Smooth muscle cell (in vitro differentiated cells): ENCODE data around the gene KDM6A. TPM values are rescaled to one million over a fixed set of nuclear protein-coding genes. Genes with fewer than 3 reads are reported as not detected.
"Not testable (repeated sequence)": the region's sequence is repeated elsewhere in the genome, so short reads cannot be mapped to it uniquely, and the experiment has no call there.

Source experiments
- DNase-seq: peaks from one replicate; lab custom pipeline; 2025; ENCODE audit not compliant: unreplicated experiment; lab: John Stamatoyannopoulos, UW
- H2AFZ ChIP-seq: fragments of 200-600 bp; sonication (generic); 2 replicates; pipeline ENCODE4 v1.6.0; 2016; ENCODE audit warnings: antibody characterized with exemption, low read depth, mild to moderate bottlenecking
- H3F3A ChIP-seq: fragments of 200-600 bp; sonication (generic); 2 replicates; pipeline ENCODE4 v1.6.0; 2017; ENCODE audit warnings: antibody characterized with exemption, low read depth
- H3K27ac ChIP-seq: fragments of 200-600 bp; sonication (generic); 2 replicates; pipeline ENCODE4 v1.5.1; 2016; ENCODE audit warnings: low read depth, mild to moderate bottlenecking
- H3K27me3 ChIP-seq: fragments of 200-600 bp; sonication (generic); 2 replicates; pipeline ENCODE4 v1.6.1; 2016; ENCODE audit warnings: low read depth, mild to moderate bottlenecking
- H3K36me3 ChIP-seq: fragments of 200-600 bp; sonication (generic); 2 replicates; pipeline ENCODE4 v1.5.1; 2016; ENCODE audit warnings: low read depth
- H3K4me1 ChIP-seq: fragments of 200-600 bp; sonication (generic); 2 replicates; pipeline ENCODE4 v1.5.1; 2016; ENCODE audit warnings: low read depth
- H3K4me2 ChIP-seq: fragments of 200-600 bp; sonication (generic); 2 replicates; pipeline ENCODE4 v1.6.0; 2016; ENCODE audit warnings: mild to moderate bottlenecking
- H3K4me3 ChIP-seq: fragments of 200-600 bp; sonication (generic); 2 replicates; pipeline ENCODE4 v1.5.1; 2016; ENCODE audit warnings: mild to moderate bottlenecking
- H3K79me2 ChIP-seq: fragments of 200-600 bp; sonication (generic); 2 replicates; pipeline ENCODE4 v1.6.0; 2016; ENCODE audit warnings: low read depth, mild to moderate bottlenecking
- H3K9ac ChIP-seq: fragments of 200-600 bp; sonication (generic); 2 replicates; pipeline ENCODE4 v1.6.0; 2016; ENCODE audit warnings: low read depth
- H3K9me3 ChIP-seq: fragments of 200-600 bp; sonication (generic); replicated peaks from 2 replicates; pipeline ENCODE4 v1.5.1; 2016; ENCODE audit warnings: low read depth
- H4K20me1 ChIP-seq: fragments of 200-600 bp; sonication (generic); 2 replicates; pipeline ENCODE4 v1.6.0; 2016; ENCODE audit warnings: low read depth
- CTCF ChIP-seq: fragments of 200-600 bp; sonication (generic); IDR thresholded peaks from 2 replicates; pipeline ENCODE4 v1.5.1; 2017; ENCODE audit warnings: borderline replicate concordance, mild to moderate bottlenecking, antibody characterized with exemption; ENCODE audit not compliant: insufficient read depth, poor library complexity, severe bottlenecking
- WGBS: methylation state at CpG from one replicate; pipeline ENCODE4 v1.1.7; 2016; ENCODE audit warnings: low lambda C conversion rate; 5-methylcytosine and 5-hydroxymethylcytosine counted together
- polyA plus RNA-seq: library from polyadenylated mRNA; unstranded; fragments of >200 nt; fragmentation: Nextera tagmentation; extraction: Ambion mirVana; gene quantifications from 2 replicates; pipeline ENCODE4 v1.2.1, GENCODE V29; 2016
- total RNA-seq: library from RNA; depleted of rRNA; stranded (reverse); fragments of >200 nt; gene quantifications from 2 replicates; pipeline ENCODE4 v1.2.3, GENCODE V29; 2014

Gene KDM6A
- total and polyA plus RNA-seq, 2 experiments from 2014 or later = 9.6 to 28.1 TPM

GRCh38 chrX:45050558-45050957 is 177.6 kb downstream of the KDM6A start:
- Histone ChIP-seq H3K9ac (no peak overlapping the region), H2AFZ (no peak overlapping the region), H3K27me3 (no peaks in the 10 kb centered on the region), H3K9me3 (no peaks in the 10 kb centered on the region), H3F3A (no peaks in the 10 kb centered on the region), H4K20me1 (no peaks in the 10 kb centered on the region), H3K27ac (no peak overlapping the region), H3K4me2 (no peak overlapping the region), H3K4me3 (no peak overlapping the region), H3K36me3 (peaks cover 4% of the 10 kb centered on the region), H3K79me2 (peaks cover 30% of the 10 kb centered on the region), H3K4me1 (no peaks in the 10 kb centered on the region)
- TF ChIP-seq CTCF = no peak
- DNase-seq = no peak

GRCh38 chrX:45056428-45057145 is 183.6 kb downstream of the KDM6A start:
- H3K4me2 ChIP-seq = peak overlapping the region; percentile 56
- WGBS = 35% methylated on average over 2 of the region's 2 CpGs
- H3K27me3 ChIP-seq = no peaks in the 10 kb centered on the region
- no peak overlapping the region for H3K9ac ChIP-seq
- H3F3A ChIP-seq = no peaks in the 10 kb centered on the region
- peaks cover 9% of the 10 kb centered on the region for H3K79me2 ChIP-seq
- H3K9me3 ChIP-seq = no peaks in the 10 kb centered on the region
- no peaks in the 10 kb centered on the region for H3K4me1 ChIP-seq
- H3K36me3 ChIP-seq = peaks cover 4% of the 10 kb centered on the region
- H4K20me1 ChIP-seq = peaks cover 5% of the 10 kb centered on the region
- no peak overlapping the region for H3K4me3 ChIP-seq
- TF ChIP-seq CTCF = no peak
- H2AFZ ChIP-seq = no peak overlapping the region
- DNase-seq = no peak
- H3K27ac ChIP-seq = peak overlapping the region; percentile 60

- DNase-seq, H3K9ac ChIP-seq: not testable (repeated sequence)
These were observed 186.9 kb downstream of the KDM6A start for GRCh38 chrX:45059906-45060305.

GRCh38 chrX:45063319-45064095 is 190.5 kb downstream of the KDM6A start:
- H3K79me2 ChIP-seq = peaks cover 20% of the 10 kb centered on the region
- no peak overlapping the region for H2AFZ ChIP-seq
- H3F3A ChIP-seq = no peaks in the 10 kb centered on the region
- no peak overlapping the region for H3K9ac ChIP-seq
- no peaks in the 10 kb centered on the region for H3K36me3 ChIP-seq
- no peak overlapping the region for H3K4me2 ChIP-seq
- H4K20me1 ChIP-seq = peaks cover 5% of the 10 kb centered on the region
- no peaks in the 10 kb centered on the region for H3K4me1 ChIP-seq
- no peak overlapping the region for H3K27ac ChIP-seq
- H3K4me3 ChIP-seq = no peak overlapping the region
- H3K9me3 ChIP-seq = no peaks in the 10 kb centered on the region
- 77% methylated on average over 11 of the region's 11 CpGs for WGBS
- no peak for TF ChIP-seq CTCF
- no peak for DNase-seq
- H3K27me3 ChIP-seq = no peaks in the 10 kb centered on the region

More at GRCh38 chrX:45059906-45060305, 186.9 kb downstream of the KDM6A start:
- H3K27me3 ChIP-seq, H3K79me2 ChIP-seq, H3K9me3 ChIP-seq, H3K4me1 ChIP-seq, H3K4me2 ChIP-seq, H3K27ac ChIP-seq, H3K36me3 ChIP-seq, H4K20me1 ChIP-seq, H3F3A ChIP-seq, H3K4me3 ChIP-seq, H2AFZ ChIP-seq: not testable (repeated sequence)
- 90% methylated on average over 2 of the region's 2 CpGs for WGBS
